Middle frontal gyrus (tissue), 1 donor: ENCODE measurements around the gene ASCL2.
"Not testable (repeated sequence)": the region's sequence is repeated elsewhere in the genome, so short reads cannot be mapped to it uniquely, and the experiment has no call there.

Experiments
- DNase-seq: peaks from one replicate; pipeline ENCODE4 v3.0.0-alpha.2; 2015; ENCODE audit warnings: low spot score; ENCODE audit errors: extremely low spot score

ASCL2 gene

DNA sequence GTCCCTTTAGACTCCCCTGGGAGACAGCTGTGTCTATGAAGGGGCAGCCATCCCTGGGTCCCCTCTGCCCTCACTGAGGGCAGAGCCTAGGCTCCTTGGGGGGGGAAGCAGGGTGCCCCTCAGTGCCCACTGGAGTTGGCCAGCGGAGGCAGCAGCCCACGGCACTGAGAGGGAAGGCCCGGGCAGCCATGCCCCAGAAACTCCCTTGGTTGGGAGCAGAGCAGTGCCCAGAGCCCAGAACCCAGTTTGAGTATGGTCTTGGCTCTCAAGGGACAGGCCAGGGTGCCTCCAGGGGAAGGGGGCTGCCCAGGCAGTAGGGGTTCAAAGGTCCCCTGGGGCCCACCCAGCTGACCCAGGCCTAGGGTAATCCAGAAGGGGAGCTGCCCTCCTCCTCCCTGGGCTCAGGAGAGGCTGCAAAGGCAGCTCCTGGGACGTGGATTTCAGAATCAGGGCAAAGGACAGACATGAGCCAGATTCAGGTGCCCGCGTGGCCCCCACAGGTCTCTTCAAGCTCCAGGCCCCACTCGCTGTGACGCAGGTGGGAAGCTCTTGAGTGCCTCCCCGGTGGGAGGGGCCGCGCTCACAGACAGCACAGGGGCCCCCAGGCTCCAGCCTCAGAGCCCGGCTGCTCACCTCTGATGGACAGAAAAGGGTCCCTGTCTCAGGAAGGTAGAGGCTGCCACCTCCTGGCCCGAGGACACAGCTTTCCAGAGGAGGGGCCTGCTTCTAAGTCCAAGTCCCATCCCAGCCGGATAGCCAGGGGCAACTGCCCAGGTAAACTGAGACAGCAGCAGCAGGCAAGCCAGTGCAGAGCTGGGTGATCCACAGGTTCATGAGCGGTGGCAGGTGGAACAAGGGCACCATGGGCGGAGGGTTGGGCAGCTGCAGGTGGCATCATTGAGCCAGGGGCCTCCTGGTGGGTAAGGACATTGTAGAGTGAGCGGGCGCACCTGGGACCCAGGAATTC lies 28.7 kb upstream of the ASCL2 start:
- no peak for DNase-seq

DNA sequence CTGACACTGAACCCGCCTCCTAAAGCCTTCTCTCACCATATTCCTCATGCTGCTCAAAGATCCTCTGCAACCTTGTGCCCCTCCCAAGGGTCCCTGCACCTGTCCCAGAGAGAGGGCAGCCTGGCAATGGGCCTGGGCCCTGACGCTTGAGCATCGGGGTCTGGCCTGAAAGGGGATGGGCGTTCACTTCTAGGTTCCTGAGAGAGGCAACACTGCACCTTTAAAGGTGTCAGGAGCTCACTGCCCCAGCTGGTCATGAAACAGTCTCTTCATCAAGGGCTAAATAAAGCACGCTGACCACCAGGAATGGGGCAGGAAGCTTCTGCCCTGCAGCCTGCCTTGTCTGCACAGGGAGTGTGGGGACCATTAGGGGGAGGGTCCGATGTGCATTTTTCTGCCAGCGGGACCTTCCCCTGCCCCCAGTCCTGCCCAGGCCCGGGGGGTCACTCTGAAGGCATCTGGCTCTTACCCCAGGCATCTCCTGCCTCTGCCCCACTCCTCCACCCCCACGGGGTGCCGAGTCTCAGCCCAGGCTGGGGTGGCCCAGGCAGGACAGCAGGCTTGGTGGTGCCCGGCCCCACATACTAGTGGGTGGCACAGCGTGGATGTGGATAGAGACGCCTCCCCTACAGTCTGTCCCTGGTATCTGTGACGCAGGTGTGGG lies 27.9 kb upstream of the ASCL2 start:
- DNase-seq = no peak

DNA sequence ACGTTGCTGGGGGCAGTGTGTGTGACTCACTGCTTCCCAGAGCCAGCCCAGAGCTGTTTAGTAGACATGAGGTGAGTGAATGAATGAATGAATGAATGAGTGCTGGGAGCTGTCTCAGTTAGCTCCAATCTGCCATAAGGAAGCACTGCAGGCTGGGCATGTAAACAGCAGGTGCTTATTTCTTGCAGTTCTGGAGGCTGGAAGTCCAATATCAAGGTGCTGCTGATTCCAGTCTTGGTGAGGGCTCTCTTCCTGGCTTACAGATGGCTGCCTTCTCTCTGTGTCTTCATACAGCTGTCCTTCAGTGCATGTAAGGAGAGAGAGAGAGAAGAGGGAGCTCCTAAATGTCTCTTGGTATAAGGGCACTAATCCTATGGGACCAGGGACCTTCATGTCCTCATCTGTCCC lies 27.2 kb upstream of the ASCL2 start:
- DNase-seq = no peak

DNA sequence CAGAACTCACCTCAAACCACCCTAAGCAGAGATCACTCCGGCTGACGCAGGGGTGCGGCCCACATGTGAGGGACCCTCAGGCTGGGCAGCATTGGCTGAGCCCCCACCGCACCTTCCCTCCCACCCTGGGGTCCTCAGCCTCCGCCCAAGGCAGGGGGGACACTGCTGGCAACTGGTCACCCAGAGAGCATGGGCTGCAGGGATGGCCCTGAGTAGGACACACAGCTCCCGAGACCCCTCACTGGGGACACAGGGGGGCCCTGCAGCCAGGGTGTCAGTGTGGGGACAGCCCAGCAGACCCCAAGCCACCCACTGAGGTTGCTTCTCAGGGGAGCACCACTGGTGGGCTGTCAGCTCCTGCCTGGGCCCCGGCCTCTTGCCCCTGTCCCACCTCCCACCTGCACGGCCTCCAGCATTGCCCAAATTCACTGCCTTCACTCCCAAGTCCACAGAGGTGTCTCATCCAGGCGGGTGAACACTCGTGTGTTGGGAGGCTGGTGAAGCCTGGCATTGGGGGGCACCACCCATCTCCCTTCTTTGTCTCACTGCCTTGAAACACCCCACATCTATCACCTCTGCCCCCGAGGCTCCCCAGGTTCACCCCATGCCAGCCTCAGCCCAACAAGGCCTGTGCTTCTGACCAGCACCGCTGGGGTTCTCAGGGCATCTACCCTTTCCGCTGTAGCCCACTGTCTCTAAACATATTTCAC lies 26.7 kb upstream of the ASCL2 start:
- no peak for DNase-seq

DNA sequence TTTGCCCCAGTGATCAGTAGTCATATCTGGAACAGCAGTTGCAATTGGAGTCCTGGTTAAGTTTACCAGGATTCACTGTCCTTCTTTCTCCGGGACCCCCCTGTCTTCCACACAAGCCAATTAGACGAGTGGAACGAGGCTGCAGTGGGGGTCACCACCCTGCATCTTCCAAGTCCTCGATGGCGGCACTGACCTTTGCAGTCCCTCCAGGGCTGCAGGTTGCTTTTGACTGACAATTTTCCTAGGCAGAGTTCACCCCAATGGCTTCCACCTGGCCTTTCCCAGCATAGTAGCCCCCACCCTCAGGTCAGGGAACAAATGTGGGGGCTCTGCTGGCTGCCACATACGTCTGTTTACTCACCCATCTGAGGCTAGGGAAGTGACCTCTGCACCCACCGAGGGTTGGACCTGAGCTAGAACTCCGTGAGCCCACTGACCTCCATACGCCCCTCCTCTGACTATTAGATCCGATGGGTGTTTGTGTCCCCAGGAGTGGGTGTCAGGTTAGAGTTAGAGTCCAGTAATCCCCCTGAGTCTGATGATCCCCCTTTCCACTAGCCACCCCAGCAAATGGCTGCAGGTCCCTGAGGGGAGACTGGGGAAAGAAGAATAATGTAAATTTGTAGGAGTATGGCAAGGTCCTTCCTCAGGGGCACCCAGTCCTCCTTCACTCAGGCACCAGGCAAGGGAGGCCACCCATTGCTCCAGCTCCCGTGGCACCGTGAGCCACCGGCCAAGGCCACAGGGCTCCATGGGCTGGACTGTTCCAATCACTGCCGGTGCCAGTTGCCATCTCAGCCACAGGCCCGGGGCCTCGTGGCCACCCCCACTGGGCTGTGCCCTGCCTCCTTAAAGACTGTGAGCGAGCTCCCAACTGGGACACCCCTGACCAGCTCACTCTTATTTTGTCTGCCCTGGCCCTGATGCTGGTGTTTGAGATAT lies 25.9 kb upstream of the ASCL2 start:
- no peak for DNase-seq

DNA sequence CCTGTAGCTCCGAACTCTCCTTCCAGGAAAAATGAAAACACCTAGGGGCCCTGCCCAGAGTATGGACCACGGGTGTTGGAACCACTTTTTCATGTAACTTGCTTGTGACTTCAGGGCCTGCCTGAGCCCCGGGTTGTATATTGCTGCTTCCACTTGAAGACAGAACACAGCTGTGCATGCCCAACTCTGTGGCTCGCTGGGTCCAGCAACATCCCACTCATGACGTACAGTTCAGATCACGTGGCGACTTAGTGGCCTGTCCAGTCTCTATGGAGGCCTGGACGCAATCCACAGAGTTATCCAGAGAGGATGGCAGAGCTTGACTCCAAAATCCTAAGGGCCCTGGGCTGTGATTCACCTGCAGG lies 24.5 kb upstream of the ASCL2 start:
- no peak for DNase-seq

DNA sequence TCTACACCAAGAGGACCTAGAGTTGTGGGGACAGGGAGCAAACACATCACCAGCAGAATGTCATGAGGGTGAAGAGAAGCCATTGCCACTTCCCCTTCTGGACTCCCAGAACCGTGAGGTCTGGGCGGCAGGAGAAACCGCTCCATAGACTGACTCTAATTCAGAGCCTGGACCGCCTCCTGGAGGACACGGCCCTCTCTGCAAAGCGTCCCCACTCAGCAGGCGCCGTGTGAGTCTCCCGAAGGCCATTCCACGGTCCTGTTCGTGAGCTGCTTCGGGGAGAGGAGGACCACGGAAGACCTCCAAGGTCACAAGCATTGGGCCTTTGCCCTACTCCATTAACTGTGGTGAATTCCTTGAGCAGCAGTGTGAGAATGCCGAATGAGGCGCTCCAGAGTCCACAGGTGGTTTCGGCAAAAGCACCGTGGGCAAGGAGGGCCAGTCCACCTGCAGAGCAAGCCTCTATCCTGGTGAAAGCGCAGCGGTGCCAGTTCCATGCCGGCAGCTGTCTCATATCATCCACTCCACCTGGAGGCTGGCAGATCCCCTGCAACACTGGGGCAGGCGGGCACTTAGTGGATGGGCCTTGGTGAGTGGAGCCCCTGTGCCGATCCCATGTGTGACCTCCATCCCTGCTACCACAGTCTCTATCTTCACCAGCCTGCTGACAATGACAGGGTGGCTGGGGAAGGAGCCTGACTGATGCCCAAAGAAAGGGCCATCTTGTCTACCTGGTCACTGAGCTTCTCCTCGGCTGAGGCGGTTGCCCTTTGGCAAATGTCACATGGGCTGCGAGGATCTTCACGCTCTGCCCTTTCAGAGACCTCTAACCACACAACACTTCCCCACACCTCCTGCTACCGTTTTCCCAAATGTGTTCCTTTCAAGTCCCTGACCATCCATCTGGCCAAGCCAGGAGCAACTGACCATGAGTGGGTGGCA lies 23.9 kb upstream of the ASCL2 start:
- no peak for DNase-seq

DNA sequence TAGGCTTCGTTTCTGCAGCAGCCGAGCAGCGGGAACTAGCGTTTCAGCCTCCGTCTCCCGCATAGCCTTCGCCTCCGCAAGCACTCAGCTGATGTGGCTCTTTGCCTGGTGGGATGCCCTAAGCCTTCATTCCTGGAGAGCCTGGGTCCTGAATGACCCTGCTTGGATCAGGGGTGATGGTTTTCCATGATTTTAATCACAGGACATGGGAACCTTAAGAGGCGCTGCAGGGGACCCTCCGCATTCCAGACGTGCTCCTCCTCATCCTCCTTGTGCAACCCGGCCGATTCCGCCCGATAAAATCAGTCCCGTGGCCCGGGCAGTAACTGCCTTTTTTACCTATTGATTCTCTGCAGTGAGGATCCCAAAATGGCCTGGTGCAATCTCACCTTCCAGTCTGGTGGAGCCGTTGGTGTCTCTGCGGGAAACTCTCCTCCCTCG lies 23.2 kb upstream of the ASCL2 start:
- no peak for DNase-seq

DNA sequence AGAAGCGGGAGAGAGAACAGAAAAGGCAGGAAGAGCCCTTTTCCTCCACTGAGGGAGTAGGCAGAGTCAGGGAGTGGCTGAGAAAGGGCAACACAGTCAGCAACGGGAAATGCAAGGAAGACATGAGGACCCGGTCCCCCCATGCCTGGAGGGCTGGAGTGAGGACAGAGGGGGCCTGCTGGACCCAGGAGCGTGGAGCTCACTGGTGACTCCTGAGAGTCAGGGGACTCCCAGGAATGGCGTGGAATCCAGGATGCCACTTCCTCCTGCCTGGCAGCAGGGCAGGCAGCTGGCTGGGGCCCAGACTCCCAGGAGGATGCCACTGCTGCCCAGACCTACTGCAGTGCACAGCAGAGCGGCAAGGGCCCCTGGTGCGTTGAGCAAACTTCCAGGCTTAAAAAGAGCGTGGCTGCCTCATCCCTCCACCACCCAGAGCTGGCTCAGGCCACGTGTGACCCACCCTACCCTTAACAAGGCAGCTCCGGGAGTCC lies 20.0 kb upstream of the ASCL2 start:
- no peak for DNase-seq

DNA sequence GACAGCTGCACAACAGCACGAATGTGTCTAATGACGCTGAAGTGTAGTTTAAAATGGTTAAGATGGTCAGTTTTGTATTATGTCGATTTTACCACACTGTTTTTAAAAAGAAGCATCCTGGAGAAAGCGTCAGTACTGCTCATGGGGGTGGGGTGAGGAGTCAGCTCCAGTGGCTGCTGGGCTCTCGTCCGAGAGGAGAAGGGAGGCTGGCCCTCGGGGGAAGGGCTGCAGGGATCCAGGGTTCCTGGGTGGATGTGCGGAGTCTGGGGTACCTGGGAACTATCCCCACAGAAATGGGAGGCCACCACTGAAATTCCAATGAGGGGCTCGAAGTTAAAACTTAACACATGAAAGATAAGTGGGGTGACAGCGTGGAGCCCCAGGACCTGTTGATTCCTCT lies 19.5 kb upstream of the ASCL2 start:
- no peak for DNase-seq

DNA sequence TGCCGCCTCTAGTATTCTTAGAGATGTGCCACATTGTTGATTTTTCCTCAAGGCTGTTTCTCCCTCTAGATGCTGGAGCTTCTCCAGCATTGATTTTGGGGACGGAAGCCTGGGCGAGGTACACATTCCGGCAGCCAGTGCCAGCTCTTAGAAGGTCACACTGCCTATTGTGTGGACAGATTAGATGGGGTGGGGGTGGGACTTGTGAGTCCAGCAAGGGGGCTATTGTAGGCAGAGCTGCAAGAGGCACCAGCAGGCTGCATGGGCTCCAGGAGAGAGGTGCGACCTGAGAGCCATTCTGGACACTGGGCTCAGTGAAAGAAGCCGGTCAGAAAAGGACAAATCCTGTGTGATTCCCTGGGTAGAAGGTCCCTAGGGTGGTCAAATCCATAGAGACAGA lies 19.0 kb upstream of the ASCL2 start:
- no peak for DNase-seq

DNA sequence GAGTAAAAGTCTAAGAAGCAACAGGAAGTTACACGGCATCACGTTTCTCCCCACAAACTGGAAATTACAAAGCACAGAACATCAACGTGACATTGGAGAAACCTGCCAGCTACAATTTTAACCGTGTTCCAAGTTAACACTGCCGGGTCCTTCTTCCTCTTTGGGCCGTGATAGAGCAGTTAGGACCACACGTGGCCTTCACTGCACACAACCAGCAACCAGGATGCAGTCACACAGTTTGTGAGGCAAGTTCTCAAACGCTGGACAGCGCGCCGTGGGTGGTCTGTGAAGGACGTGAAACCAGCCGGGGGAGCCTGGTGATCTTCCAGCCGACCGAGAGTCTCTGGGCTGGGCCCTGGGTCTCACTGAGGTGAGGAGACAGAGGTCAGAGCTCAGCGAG lies 16.7 kb upstream of the ASCL2 start:
- DNase-seq = no peak

DNA sequence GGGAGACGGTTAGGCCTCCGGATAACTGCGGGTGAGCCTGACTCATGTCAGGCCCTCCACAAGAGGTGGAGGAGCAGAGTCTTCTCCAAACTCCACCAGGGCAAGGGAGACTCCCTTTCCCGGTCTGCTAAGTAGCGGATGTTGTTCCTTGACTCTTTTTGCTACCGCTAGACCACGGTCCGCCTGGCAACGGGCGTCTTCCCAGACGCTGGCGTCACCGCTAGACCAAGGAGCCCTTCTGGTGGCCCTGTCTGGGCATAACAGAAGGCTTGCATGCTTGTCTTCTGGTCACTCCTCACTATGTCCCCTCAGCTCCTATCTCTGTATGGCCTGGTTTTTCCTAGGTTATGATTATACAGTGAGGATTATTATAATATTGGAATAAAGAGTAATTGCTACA lies 16.0 kb upstream of the ASCL2 start:
- not testable (repeated sequence) for DNase-seq

DNA sequence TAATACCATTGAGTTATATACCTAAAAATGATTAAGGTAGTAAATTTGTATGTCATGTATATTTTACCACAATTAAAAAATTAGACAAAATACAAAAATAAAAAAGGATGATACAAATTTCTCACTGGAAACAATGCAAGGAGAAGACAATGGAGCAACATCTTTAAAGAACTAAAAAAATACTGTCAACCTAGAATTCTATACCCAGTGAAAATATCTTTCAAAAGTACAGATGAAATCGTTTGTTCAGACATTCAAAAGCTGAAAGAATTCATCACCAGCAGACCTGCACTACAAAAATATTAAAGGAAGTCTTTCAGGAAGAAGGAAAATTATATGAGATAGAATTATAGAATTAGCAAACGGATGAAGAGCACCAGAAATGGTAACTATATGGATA lies 9.8 kb upstream of the ASCL2 start:
- DNase-seq = no peak

DNA sequence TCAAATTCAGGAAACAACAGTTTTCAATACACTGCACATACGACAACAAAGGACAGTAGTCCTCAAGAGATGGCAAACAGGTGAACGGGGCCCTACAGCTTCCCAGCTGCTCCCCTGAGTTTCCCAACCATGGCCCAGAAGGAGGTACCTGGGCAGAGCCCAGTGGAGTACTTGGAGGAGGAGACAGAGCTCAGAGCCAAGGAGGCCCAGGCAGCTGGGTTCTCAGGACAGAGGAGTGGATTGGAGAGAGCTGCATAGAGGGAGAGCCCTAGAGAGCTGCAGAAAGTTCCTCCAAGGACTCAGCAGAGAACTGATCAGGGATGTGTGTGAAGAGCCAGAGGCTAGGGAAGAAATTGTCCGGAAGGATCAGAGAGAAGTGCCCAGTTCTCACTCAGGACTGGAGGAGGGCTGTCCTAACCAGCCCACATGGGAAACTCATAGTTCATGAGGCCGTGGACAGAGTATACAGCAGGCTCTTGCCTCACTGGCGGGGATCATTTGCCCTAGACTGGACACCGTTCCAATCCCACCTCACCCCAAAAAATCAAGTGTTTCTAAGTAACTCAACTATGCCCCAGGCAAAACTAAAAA lies 7.6 kb upstream of the ASCL2 start:
- no peak for DNase-seq

DNA sequence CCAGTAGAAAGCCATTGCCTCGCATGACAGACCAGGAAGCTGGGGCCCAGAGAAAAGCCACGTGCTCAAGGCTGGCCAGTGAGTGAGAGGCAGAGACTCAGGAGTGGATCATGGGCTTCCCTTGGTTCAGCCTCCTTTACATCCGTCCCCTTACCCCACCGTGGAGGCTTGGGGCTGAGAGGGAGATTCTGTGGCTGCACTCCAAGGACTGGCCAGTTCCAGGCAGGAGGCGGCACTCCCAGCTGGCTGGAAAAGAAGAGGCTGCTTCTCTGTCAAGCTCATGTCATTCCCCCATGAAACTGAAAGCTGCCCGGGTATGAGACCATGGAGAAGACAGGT lies 6.6 kb upstream of the ASCL2 start:
- DNase-seq = no peak

DNA sequence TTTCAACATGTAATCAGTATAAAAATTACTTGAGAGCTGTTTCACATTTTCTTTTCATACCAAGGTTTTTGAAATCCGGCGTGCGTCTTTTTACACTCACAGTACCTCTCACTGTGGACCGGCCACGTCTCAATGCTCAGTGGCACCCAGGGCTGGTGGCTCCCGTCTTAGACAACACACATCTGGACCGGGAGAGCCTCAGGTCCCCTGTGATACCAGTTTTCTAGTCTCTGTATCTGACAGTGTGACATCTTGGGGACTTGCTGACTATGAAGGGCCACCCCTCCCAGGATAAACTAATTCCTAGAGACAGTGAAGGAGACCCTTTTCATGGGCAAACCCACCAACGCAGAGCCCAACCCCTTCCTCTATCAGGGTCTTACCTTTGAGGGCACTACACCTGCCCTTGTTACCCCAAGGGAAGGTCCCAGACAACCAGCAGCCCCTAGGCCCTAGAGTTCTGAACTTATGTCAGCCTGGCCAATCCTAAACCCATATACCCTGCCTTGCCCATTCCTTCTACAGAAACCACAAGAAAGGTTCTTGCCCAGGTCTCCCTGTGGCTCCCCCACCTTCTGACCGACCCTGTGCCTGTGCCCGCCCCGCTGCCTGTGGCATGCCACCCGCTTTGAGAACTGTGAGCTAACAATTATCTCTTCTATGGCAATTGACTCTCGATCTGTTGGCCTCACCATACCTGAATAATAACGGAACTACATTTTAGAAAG lies 6.1 kb upstream of the ASCL2 start:
- DNase-seq = no peak

DNA sequence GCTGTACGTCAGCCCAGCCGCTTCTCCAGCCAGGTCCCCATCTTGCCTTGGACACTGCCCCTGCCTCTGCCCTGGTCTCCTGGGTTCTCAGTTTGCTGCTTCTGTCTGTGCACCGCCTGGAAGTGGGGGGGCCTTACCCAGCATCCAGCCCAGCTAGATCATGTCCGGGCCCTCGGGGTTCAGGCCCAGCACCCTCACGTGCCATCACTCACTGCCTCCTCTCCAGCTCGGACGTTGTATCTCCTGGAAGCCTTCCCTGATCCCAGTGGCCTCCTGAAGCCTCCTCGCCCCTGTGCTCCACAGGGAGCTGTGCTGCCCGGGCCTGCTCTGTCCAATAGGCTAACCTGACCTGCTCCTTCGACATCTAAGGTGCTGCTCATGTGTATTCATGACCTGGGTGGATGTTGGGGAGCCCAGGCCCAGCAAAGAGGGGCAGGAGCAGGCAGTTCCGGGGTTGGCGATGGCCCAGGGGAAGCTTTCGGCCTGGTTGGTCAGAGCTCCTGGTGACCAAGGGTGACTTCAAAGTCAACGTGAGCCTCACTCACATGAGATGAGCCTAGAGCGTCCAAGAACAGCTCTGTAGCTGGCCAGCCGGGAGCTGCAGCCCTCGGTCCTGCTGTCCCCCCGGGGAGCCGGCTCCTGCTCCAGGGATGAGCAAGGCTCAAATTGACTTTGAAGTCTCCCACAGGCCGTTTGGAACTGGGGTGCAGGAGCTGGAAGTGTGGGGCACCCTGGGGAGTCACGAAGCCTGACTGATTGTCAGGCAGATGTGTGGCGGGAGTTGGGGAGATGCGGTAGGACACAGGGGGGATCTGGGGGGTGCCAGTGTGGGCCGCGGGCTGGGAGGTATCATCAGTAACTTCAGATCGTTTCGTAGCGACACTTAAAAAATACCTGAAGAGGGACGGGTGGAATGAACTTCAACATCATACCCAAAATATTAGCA lies 5.2 kb upstream of the ASCL2 start:
- no peak for DNase-seq
